ENCODE results near the gene ABHD17A.

Gene ABHD17A

DNA sequence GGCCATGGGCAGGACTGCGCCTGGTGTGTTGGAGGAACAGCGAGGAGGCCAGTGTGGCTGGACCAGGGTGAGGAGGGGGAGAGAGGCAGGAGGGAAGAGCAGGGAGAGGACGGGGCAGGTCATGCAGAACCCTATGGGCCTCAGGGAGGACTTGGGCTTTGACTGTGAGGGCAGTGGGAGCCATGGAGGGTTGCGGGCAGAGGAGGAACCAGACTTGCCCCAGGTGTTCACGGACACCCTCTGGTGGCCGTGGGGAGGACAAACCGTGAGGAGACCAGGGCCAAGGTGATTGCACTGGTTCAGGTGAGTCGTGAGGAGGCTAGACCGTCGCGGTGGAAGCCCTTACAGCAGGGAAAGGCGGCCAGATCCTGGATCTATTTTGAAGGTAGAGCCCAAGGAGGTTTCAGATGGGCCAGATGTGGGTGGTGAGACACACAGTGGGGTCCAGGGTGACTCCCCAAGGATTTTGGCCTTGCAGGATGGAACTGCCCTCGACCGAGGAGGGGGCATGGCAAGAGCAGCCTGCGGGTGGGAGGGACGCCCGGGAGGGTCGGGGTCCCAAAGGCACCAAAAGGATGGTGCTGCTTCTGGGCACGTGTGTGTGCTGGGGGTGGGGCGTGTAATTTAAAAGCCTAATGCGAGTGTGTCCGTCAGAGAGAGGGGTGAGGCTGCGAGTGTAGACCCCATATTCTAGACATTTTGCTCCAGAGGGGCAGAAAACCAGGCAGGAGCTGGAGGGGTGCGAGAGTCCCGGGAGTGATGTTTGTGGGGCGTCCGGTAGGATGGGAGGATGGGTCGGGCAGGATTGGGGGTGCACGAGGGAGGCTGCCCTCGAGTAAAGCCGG lies 34.3 kb downstream of the ABHD17A start:
- DNase-seq, result no peak

DNA sequence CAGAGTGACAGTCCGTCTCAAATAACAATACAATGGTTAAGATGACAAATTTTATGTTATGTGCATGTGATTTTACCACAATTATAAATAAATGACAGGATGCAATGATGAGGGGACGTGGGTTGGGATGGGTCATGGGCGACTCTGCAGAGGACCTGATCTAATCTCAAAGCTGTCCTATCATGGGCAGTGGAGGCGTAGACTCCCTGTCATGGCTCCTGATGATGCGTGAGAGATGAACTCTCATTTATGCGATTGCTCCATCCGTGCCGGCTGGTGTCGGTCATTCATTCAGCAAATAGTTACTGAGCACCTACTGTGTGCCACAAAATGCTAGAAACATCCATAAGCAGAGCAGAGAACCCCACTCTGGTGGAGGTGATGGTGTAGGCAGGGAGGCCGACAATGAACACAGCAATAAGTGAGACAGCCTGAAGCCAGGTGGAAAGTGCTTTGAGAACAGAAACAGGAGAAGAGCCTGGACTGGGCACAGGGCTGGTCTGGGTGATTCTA lies 35.4 kb downstream of the ABHD17A start:
- no peak for DNase-seq

DNA sequence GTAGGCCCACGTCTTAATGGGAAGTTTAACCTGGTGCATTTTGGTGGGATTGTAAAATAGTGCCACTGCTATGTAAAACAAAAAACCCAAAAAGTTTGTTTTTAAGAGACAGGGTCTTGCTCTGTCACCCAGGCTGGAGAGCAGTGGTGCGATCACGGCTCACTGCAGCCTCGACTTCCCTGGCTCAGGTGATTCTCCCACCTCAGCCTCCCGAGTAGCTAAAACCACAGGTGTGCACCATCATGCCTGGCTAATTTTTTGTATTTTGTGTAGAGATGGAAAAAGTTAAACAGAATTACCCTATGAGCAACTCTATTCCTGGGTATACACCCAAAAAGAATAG lies 36.2 kb downstream of the ABHD17A start:
- no peak for DNase-seq

DNA sequence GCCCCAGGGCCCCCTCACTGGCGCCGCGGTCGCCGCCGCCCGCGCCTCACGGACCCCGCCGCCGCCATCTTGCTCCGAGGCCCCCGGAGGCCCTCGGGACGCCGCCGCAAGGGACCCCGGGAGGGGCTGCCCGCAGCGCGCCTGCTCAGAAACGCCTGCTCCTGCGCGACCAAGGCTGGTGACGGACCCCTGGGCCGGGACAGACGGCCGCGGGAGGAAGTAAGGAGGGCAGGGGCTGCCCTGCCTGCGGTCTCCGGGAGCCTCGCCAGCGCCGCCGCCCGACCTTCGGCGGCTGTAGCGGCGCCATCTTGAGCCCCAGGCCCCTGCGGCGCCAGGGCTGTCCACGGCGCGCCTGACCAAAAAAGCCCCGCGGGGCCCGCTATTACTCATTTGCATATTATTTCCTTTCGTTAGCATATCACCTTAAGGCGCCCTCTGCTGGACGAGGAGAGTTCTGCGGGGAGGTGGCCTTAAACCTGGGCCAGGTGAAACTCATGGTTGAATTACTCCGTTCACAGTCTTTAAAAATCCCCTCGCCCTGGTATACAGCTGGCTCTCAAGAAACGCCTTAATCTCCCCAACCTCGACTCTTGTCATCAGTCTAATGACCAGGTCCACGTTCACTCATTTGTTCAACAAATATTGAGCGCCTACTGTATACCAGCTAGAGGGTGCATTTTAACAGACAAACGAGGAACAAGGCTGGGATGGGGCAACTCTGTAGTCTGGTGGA lies 36.7 kb downstream of the ABHD17A start, which contains the start of gene REXO1:
REXO1 (minus strand) TSS at position 85 of the 733 bp plus-strand sequence. CDS start 125 bp downstream, outside the sequence.
- peak; percentile 80 to 85 for DNase-seq

DNA sequence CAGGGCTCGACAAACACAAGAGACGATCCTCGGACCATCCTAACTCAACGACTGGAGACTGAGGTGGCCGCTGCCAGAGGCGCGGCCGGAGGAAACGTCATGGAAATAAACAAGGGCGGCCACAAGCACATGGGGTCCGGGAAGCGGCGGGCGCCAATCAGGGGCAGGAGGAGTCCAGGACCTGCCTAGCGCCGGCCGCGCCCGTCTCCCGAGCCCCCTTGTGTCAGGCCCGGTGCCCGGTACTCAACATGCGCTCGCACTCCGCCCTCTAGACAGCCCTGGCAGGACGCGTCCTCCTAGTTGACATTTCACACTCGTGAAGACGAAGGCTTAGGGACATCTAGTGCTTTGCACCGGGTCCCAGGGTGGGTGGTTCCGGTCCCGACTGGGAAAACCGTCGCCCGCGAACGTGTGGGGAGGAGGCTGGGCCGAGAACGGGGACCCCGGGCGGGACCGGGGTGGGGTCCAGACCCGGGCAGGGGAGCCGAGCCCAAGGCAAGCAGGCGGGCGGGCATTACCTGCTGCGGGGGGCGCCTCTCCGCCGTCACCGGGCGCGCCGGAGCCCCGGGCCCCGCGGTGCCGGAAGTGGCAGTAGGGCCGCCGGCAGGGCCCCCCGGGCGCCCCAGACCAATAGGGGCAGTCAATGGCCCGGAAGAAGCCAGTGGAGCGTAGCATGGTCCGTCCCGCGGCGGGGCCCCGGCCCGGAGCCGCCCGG lies 37.5 kb downstream of the ABHD17A start:
- DNase-seq, result no peak

DNA sequence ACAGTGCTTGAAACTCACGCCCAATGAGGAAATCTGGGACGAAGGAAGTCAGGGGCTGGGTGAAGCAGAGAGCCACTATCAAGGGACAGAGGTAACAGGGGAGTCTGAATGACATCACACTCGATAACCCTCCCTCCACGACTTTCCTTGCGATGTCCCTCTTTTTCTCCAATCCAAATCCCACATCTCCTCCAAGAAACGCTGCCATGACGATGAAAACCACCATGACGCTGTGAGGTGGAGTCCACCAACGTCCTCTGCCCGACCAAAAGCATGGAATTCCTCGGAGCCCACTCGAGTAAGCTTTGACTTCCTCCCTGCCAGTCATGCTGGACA lies 38.0 kb downstream of the ABHD17A start:
- DNase-seq, result no peak

DNA sequence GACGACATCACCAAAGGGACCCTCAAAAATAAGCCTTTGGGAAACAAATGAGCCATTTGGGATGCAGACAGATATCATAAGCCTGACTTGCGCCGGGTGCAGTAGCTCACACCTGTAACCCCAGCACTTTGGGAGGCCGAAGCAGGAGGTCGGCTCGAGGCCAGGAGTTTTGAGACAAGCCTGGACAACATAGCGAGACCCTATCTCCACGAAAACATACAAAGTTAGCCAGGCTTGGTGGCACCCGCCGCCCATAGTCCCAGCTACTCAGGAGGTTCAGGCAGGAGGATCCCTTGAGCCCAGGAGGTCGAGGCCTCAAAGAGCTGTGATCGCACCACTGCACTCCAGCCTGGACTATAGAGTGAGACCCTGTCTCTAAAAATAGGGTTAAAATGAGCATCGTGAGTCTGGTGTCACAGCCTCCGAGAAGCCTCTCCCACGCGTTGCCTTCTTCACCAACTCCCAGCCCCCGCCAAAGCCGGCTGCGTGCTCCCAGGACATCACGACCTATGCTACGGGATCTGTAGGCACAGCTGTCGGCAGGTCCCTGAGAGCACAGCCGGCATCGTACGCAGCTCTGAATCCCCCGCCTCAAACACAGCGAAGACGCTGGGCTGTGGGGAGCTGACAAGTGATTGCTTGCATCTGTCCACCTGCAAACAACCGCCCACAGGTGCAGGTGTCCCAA lies 38.6 kb downstream of the ABHD17A start:
- DNase-seq, result no peak

DNA sequence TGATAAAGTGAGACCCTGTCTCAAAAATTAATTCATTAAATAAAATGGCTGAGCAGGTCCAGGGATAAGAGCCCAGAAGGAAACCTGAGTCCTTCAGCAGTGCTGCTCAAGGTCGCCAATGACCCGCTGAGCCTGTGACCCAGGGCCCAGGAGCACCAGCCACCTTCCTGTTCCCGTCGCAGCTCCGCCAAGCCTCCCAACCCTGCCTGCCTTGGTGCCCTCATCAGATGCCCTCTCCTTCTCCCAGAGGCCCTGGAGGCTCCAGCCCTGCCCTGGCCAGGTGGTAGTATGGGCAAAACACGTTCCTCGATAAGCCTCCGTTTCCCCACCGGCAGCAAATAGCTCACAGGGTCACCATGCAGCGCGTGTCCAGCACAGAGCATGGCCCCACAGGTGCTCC lies 39.7 kb downstream of the ABHD17A start:
- no peak for DNase-seq

DNA sequence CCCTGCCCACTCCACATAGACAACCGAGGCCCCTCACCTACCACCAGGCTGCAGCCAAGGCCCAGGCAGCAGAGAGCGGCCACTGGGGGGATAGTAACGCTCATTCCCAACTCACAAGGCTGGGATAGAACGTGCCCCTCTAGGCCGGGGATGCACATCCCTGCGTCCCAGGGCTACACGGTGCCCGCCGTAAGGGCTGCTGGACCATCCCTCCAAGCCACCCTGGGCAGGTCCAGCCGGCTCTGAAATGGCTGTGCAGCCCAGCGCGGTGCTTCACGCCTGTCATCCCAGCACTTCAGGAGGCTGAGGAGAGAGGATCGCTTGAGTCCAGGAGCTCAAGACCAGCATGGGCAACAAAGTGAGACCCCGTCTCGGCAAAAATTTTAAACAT lies 40.2 kb downstream of the ABHD17A start:
- DNase-seq, result no peak

DNA sequence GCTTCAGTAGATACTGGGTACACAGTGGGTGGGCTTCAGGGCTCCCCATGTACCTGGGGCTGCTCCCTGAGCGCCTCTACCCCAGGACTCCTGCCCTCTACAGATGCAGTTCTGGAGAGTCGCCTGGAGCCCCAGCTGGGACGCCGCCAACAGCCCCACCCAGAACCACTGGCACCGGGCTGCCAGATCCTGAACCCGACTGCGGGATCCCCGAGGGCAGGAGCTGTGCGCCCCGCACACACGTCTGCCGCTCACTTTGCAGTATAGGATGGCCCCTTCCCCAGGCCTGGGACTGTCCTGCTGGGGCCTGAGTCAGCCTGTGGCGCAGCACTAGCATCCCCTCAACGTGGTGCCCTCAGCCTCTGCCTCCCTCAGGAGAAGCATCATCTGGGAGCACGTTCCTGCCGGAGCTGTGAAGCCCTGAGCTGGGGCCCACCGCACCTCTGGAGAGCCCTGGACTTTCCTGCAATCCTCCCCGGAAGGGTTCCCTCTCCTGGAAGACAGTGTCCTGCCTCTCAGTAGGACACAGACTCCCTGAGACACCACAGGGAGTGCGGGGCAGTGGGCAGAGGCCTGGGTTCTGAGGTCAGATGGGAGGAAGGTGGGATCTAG lies 40.7 kb downstream of the ABHD17A start:
- DNase-seq, result no peak

DNA sequence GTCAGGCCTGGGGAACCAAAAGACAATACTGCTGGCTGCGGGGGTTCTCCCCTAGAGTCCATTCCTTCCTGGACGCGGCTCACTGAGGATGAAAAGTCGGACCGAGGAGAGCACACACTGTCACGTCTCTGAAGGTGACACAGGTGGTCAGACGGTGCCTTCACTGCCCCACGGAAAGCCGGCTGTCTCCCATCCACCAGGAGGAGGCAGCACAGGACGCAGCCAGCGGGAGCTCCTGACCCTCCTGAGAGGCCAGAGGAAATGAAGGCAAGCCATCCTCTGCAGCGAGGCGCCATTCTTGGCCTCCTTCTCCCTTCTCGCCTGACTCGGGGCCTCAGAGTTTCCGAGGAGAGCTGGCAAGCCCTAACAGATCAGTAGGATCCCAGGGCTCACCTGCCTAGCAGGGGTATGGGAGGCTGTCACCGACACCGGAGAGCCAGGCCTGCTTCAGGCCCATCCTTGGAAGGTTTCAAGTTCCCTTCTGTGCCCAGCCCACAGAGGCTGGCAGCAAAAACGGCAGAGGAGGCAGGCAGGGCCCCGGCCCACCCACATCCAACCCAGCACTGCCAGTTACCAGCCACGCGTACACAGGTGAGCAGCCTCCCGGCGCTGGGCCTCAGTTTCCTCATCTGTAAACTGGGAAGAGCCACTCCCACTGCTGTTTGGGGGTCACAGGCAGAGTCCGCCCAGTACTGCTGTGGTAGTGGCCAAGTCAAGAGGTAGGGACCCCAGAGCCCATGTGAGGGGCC lies 41.5 kb downstream of the ABHD17A start:
- no peak for DNase-seq

DNA sequence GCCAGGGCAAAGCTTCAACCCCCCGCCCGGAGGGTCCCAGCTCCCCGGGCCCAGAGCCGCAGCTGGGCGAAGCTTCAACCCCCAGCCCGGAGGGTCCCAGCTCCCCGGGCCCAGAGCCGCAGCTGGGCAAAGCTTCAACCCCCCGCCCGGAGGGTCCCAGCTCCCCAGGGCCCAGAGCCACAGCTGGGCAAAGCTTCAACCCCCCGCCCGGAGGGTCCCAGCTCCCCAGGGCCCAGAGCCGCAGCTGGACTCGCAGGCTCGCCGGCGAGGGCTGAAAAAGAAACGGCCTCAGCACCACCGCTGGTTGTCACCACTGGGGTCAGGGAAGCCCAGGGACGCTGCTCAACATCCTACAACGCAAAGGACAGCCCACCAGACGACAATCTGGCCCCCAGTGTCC lies 42.2 kb downstream of the ABHD17A start:
- no peak for DNase-seq

DNA sequence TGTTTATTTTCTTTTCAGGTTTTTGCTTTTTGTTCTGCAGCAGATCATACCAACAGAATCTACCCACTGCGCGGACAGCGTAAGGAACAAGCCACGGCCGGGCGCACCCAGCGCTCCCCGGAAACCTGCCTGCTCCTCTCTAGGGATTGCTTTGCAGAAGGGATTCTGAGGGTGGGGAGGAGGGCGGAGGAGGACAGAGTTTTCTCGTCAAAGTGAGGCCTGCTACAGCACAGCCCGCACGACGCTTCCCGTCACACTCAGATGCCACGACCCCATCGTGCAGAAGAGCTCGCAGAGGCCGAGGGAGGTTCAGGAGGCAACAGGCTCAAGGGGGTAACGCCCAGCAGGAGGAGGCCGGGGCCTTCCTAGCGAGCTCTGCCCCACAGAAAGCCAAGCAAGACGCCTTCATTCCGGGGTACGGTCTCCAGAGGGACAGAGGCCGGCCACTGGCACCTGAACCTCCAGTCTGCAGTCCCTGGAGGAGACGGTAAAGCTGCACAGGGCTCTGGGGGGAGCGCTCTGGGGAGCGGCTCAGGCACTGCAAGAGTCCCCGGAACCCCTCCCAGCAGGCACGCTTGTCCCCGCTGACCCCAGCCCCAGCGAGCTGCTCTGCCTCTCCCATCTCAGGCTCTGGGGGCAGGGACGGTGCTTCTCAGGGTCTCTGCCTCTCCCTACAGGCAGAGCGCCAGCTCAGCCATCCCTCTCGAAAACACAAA lies 43.9 kb downstream of the ABHD17A start:
- no peak for DNase-seq

DNA sequence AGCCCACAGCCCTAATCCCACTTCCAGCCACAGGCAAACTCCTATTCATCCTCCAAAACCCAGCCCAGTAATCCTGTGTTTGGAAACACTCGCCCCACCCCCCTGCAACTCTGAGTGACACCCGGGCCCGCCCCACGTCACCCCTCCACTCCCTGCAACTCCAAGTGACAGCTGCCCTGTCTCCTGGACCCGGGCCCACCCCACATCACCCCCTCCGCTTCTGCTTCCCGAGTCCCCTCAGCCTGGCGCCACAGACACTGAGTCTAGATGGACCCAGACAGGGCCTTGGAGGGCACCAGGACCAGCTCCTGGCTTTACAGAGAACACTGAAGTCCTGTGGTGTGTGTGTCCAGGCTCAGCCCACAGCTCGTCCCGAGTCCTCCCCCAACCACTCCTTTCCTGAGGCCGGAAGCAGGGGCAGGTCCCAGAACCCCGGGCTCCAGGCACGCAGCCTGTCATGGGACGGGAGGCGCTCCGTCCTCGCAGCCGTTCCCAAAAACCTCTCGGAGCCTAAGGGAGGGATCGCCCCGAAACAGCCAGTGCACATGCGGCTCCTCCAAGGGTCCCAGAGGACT lies 44.7 kb downstream of the ABHD17A start:
- no peak for DNase-seq

DNA sequence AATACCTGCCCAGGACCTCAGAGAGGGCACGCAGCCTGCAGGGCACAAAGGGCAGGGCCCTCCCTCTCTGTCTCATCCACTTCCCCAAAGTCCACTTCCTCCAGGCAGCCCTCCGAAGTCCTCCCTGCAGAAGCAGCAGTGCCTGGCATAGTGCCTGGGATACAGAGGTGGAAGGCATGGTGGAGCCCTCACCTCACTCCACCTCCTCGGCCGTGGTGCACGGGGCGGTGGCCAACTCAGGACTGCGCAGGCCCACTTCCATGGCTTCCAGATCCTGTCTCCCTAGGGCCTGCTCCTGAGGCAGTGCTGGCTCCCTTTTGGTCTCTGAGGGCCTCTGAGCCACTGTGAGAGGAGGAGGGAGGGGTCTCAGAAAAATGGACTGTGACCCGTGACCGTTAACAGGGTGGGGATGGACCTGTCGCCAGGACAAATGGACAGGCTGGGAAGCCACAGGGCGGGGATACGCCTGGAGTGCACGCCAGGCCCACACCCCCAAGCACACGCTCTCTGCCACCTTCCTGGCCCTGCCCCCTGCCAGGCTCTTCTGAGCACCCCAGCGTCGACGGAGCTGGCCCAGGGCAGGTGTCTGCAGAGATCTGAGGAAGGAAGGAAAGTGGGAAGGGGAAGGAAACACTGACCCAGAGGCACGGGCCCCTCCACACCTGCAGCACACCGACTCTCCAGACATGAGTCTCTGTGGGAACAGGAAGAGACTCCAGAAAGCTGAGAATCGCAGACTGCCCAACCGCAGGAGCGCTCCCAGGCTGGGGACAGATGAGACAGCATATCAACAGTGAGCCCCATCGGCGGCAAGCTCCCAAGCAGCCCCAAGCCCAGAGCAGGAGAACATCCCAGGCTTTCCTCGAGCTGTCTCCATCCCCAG lies 45.4 kb downstream of the ABHD17A start:
- DNase-seq, result no peak

DNA sequence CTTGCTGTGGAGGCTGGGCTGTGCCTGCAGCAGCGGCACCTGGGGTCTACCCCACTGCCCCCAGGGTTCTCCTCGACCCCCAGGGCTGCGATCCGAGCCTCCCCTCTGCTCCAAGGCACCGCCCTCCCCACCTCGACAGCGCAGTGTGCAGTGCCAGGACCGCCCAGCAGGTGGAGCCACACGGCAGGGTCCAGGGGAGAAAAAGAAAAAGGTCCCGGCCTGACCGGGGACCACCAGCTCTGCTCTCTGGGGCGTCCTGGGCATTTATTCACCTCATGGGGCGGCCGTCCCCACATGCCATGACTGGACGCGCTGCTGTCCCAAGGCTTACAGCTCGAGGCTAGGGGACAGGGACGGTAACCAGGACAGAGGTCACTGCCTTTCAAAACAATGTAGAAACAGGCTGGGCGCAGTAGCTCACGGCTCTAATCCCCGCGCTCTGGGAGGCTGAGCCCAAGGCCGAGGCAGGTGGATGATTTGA lies 47.6 kb downstream of the ABHD17A start:
- no peak for DNase-seq

DNA sequence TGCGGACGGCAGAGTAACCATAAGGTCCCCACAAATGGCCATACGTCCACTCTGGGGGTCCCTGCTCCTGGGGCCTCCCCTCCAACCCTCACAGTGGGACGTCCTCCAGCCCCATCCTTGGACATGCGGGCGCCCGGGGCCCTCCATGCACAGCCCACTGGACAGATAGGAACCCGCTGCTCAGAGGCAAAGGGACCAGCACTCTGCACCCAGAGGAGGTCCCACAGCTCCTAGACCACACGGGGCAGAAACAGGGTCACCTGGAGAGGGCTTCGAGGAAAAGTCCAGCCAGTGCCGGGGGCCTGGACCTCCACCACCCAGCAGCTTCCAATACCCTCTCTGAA lies 48.1 kb downstream of the ABHD17A start:
- no peak for DNase-seq

DNA sequence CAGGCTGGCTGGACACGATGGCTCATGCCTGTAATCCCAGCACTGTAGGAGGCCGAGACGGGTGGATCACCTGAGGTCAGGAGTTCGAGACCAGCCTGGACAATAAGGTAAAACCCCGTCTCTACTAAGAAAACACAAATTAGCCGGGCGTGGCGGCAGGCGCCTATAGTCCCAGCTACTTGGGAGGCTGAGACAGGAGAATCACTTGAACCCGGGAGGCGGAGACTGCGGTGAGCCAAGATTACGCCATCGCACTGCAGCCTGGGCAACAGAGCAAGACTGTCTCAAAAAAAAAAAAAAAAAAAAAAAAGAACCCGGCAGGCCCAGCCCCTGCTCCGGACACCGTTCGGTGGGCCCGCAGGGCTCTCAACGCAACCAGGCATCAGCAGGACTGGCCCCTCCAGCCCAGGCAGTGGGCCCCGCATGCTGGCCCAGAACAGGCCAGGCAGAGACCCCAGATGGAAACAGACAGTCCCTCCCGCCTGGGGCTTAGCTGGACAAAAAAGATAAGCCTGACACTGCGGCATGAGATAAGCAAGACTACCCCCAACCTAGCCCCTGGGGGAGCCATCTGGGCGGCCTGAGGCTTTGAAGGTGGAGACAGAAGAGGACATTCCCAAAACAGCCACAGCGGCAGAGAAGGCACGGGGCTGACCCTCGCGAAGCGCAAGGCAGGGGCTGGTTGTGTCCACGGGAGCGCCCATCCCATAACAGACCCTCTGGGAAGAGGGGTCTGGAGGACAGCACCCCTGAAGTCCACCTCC lies 48.7 kb downstream of the ABHD17A start:
- DNase-seq, result no peak

DNA sequence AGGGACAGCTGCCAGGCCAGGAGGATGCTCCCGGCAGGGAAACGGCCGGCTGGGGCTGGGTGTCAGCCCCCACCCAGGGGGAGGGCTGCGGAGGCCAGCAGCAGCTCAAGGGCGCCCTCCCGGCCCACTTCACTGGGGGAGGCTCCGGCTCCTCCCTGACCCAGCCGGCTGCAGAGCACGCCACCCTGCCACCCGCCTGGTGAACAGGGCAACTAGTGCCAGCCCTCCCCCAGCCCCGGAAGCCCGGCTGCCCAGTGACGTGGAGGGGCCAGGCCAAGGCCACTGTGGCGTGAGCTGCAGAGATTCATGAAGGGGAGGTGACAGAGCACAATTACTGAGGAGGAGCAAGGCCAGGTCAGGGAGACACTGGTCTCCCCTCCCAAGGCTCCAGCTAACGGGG lies 51.8 kb downstream of the ABHD17A start:
- DNase-seq, result no peak

Measured in SHP77 (cell line).